Measurements from ENCODE around the gene GRIP1.

- TF ChIP-seq POLR2AphosphoS5 (IDR thresholded peaks at IDR 0.05) (no peak), CTCF (IDR thresholded peaks at IDR 0.05) (no peak)
Observed at GRCh38 chr12:66694666-66695613, 16.1 kb upstream of the GRIP1 start.
